ENCODE results near the gene TCP11.

The TCP11 gene

DNA sequence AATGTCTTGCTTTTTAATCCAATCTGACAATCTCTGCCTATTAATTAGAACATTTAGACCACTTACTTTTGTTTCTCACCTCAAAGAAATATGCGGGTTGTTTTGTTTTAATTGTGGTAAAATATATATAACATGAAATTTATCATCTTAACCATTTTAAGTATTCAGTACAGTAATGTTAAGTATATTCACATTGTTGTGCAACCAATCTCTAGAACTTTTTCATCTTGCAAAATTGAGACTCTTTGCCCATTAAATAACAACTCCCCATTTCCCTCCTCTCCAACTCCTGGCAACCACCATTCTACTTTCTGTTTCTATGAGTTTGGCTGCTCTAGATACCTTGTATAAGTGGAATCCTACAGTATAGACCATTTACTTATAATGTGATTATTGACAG lies 13.8 kb upstream of the TCP11 start:
- H3K27ac ChIP-seq: no peak overlapping the region
- TF ChIP-seq, protein P1, sequence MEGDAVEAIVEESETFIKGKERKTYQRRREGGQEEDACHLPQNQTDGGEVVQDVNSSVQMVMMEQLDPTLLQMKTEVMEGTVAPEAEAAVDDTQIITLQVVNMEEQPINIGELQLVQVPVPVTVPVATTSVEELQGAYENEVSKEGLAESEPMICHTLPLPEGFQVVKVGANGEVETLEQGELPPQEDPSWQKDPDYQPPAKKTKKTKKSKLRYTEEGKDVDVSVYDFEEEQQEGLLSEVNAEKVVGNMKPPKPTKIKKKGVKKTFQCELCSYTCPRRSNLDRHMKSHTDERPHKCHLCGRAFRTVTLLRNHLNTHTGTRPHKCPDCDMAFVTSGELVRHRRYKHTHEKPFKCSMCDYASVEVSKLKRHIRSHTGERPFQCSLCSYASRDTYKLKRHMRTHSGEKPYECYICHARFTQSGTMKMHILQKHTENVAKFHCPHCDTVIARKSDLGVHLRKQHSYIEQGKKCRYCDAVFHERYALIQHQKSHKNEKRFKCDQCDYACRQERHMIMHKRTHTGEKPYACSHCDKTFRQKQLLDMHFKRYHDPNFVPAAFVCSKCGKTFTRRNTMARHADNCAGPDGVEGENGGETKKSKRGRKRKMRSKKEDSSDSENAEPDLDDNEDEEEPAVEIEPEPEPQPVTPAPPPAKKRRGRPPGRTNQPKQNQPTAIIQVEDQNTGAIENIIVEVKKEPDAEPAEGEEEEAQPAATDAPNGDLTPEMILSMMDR (conservative IDR thresholded peaks at IDR 0.05): no peak

DNA sequence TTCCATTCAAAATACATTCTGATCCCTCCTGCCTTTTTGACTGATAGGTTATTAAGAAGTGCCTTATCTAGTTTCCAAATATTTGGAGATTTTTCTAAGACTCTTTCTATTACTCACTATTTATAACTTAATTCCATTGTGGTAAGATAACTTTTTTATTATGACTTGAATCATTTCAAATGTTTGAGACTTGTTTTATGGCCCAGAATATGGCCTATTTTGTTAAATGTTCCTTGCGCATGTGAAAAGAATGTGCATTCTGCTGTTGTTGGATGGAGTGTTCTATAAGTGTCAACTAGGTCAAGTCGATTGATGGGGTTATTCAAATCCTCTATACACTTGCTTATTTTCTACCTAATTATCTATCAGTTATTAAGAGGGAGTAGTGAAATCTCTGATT lies 13.1 kb upstream of the TCP11 start:
- H3K27ac ChIP-seq: no peak overlapping the region
- TF ChIP-seq, protein P1 (conservative IDR thresholded peaks at IDR 0.05): no peak

- no peak overlapping the region for H3K27ac ChIP-seq
- TF ChIP-seq, protein P1 (conservative IDR thresholded peaks at IDR 0.05): no peak
Measured at GRCh38 chr6:35152067-35152707, 11.0 kb upstream of the TCP11 start.

GRCh38 chr6:35151466-35151865 lies 10.3 kb upstream of the TCP11 start:
- no peak overlapping the region for H3K27ac ChIP-seq
- TF ChIP-seq, protein P1 (conservative IDR thresholded peaks at IDR 0.05): no peak

GRCh38 chr6:35149891-35150566 lies 8.9 kb upstream of the TCP11 start:
- H3K27ac ChIP-seq: no peak overlapping the region
- TF ChIP-seq, protein P1 (conservative IDR thresholded peaks at IDR 0.05): no peak

DNA sequence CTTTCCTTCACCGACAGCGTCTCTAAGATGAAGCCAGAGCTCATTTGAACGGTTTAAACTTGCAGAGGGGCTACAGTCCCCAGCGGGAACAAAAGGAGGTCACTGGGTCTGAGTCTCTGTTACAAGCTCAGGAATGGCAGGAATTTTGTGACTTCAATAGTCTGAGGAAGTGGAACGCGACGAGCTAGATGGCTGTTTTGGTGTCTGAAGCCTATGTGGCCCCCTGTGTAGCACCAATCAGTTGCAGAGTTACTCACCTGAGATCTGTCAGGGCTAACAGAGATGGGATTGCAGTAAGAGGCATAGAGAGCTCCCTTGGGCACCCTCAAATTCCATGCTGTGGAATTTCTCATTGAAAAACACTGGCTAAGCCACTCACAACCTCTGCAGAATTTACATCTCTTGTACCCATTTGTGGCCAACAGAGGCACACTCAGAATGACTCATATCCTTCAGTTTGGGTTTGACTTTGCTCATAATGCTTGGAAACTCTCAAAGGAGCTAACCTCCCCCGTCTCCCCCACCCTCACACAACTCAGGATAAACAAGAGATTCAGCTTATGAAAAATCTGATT lies 7.1 kb upstream of the TCP11 start:
- H3K27ac ChIP-seq: no peak overlapping the region

GRCh38 chr6:35147486-35147885 lies 6.3 kb upstream of the TCP11 start:
- TF ChIP-seq, protein P1 (conservative IDR thresholded peaks at IDR 0.05): no peak
- no peak overlapping the region for H3K27ac ChIP-seq

More for the DNA sequence above, 7.1 kb upstream of the TCP11 start:
- TF ChIP-seq, protein P1 (conservative IDR thresholded peaks at IDR 0.05): no peak

Data from VCaP (cell line).